ENCODE results near the gene PIAS3. TPM values are rescaled to one million over a fixed set of nuclear protein-coding genes. Genes with fewer than 3 reads are reported as not detected.
"Not testable (repeated sequence)": the region's sequence is repeated elsewhere in the genome, so short reads cannot be mapped to it uniquely, and the experiment has no call there.

Gene PIAS3
- total RNA-seq, 1 experiment from 2014 or later, result 10.2 TPM

DNA sequence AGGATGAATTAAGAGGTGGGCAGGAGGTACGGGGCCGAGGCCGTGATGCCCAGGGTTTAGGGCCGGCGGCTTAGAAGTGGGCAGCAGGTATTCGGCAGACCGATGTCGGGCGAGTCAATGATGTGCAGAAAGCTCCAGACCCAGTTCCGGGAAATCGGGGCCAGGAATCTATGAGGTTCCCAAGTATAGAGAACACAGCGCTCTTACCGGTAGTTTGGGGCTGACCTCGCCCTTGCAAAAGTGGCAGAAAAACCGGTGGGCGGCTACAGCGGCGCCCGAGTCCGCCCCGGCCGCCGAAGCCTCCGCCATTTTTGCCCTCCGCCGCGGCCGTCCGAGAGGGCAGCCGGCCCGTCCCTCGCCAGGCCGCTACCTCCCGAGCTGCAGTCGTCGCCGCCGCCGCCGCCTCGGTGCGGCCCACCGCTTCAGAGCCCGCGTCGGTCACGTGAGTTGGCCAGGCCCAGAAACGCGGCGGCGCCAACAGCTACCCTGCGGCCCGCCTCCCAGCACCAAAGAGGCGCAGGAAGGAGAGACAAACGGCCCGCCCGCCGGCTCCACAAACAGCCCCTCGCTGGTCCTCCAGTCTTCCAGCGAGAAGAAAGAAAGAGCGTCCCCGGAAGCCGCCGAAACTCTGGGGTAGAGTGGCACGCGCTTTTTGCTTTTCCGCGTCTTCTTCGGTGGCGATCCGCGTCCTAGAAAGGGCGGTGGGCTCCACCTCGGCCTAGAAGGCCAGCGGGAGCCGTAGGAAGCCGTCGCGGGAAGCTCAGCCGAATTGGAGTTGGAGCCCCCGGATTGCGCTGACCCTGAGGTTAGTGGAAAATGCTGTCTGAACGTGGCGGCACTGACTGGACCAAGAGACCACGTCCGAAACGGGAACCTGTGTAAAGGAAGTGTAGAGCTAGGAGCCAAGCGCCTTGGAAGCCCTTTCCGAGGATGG, 35.0 kb downstream of the PIAS3 start, which contains the start of the genes POLR3C and RNF115:
POLR3C (plus strand) TSS at position 636 of the 934 bp plus-strand sequence. CDS start 1,577 bp downstream, outside the sequence.
RNF115 (minus strand) TSS at position 531 of the 934 bp plus-strand sequence; CDS start at position 309, 222 bp downstream.
- DNase-seq (ENCODE audit: low read depth), result peak; percentile 95

- DNase-seq (ENCODE audit: low read depth), result not testable (repeated sequence)
Observed at GRCh38 chr1:145822779-145823331, 36.0 kb downstream of the PIAS3 start.

- peak; percentile 29 for DNase-seq (ENCODE audit: low read depth)
Observed at GRCh38 chr1:145818095-145818494, 40.8 kb downstream of the PIAS3 start.

DNA sequence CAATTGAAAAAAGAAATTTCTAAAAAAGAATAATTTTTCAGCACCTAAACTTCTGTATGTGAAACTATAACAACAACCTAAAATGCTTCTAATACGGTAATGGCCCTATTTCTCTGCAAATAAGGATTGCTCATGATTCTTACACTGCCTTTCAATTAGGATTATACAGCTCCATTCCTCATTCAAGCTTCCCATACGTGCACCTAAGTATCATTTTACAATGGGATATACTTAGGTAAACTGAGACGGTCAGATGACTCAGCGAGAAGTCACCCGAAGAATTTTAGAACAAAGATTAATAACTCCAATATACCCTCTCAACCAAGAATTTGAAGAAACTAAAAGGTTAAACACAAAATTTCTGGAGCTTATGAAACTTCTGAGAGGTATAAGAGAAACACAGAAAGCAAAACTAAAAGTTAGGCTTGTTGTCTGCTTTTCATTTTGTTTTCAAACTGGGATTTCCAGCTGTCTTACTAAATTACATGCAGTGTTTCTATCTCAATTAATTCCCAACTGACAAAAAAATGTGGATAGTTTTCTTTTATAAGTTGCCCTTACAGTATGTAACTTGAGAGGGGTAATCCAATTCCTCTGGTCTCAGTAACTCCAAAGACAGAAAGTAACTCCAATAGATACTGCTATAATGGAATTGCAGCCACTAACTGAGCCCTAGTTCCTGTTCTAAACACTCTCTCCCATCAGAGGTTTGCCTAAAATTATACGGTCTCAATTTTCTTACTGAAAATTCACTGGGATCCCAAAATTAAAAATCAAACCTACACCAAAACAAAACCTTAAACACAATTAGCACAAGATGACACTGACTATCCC, 45.7 kb downstream of the PIAS3 start:
- DNase-seq (ENCODE audit: low read depth), result not testable (repeated sequence)

DNA sequence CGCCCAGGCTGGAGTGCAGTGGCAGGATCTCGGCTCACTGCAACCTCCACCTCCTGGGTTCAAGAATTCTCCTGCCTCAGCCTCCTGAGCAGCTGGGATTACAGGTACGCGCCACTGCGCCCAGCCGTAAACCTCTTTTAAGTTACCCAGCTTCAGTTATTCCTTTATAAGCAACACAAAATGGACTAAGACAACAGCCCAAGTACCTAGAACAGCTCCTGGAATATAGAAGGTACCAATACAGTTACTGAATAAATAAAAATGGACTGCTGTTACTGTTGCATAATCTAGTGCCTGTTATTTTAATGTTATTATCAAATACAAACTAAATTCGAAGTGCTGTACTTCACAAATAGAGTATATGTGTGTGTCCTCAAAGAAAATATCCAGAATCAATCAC, 52.0 kb downstream of the PIAS3 start:
- DNase-seq (ENCODE audit: low read depth), result no peak

- DNase-seq (ENCODE audit: low read depth), result no peak
Observed at GRCh38 chr1:145806408-145806807, 52.5 kb downstream of the PIAS3 start.

- DNase-seq (ENCODE audit: low read depth), result no peak
Observed at GRCh38 chr1:145805057-145805456, 53.8 kb downstream of the PIAS3 start.

DNA sequence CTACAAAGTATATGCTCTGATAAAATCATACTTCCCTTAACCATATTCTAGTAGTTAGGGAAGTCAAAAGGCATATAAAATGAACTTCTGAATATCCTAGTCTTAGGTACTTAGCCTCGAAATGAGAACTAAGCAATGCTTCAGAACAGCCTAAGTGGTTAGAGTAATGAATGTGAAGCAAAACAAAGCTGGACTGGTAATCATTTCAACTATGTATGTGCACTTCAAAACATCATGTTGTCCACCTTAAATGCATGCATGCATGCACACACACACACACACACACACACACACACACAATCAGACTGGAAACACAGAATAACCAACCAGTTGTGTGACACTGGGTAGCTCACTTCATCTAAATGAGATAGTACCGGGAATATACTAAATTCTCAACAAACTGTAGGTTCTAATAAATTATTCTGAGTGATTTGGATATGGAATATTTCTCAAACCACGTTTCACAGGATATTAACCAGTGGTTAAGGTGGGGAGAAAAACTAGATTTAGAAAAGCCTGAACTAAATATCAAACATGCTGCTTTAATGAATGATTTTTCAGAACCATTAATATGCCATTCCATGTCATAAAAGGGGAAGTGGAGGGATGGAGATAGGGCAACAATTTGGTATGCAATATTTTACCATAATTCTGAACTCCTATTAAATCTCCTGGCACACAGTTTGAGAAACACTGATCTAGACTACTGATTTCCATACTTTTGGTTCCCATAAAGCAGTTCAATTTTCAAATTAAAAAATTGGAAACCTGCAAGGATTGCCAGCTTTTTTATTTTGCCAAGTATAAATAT, 54.4 kb downstream of the PIAS3 start:
- no peak for DNase-seq (ENCODE audit: low read depth)

GRCh38 chr1:145799806-145800205, 59.1 kb downstream of the PIAS3 start:
- no peak for DNase-seq (ENCODE audit: low read depth)

Other genes starting within 250 kb of the PIAS3 start
- gene PDZK1, start 151.7 kb downstream of the PIAS3 start, total RNA-seq (2014; rRNA removed; shearing (Covaris generic)), result 0.69 and 1.3 TPM in 2 replicates
- gene CD160, start 139.6 kb downstream of the PIAS3 start, total RNA-seq (2014; rRNA removed; shearing (Covaris generic)), result not detected in 2 replicates
- gene RNF115, start 35.0 kb downstream of the PIAS3 start, total RNA-seq (2014; rRNA removed; shearing (Covaris generic)), result 7.2 and 8.9 TPM in 2 replicates
- gene POLR3C, start 34.9 kb downstream of the PIAS3 start, total RNA-seq (2014; rRNA removed; shearing (Covaris generic)), result 65.1 and 69.7 TPM in 2 replicates
- 1.8 and 3.2 TPM in 2 replicates for gene NUDT17, start 13.5 kb downstream of the PIAS3 start, total RNA-seq (2014; rRNA removed; shearing (Covaris generic))
- gene ANKRD35, start 26.8 kb upstream of the PIAS3 start, total RNA-seq (2014; rRNA removed; shearing (Covaris generic)), result not detected in 2 replicates
- gene ITGA10, start 51.0 kb upstream of the PIAS3 start, total RNA-seq (2014; rRNA removed; shearing (Covaris generic)), result 0.27 and 0.40 TPM in 2 replicates
- 17.8 and 21.6 TPM in 2 replicates for gene PEX11B, start 59.6 kb upstream of the PIAS3 start, total RNA-seq (2014; rRNA removed; shearing (Covaris generic))
- gene RBM8A, start 68.4 kb upstream of the PIAS3 start, total RNA-seq (2014; rRNA removed; shearing (Covaris generic)), result 596 and 830 TPM in 2 replicates
- 16.0 and 21.0 TPM in 2 replicates for gene LIX1L, start 98.9 kb upstream of the PIAS3 start, total RNA-seq (2014; rRNA removed; shearing (Covaris generic))
- 0.63 TPM in 1 of 2 replicates, not detected in the other for gene ANKRD34A, start 105.5 kb upstream of the PIAS3 start, total RNA-seq (2014; rRNA removed; shearing (Covaris generic))
- gene POLR3GL, start 105.6 kb upstream of the PIAS3 start, total RNA-seq (2014; rRNA removed; shearing (Covaris generic)), result 9.0 and 12.6 TPM in 2 replicates
- gene TXNIP, start 137.5 kb upstream of the PIAS3 start, total RNA-seq (2014; rRNA removed; shearing (Covaris generic)), result 2.6 and 2.8 TPM in 2 replicates
- not detected in 2 replicates for gene HJV, start 162.7 kb upstream of the PIAS3 start, total RNA-seq (2014; rRNA removed; shearing (Covaris generic))